H1 (cell line): ENCODE data around the gene AGAP1. TPM values are rescaled to one million over a fixed set of nuclear protein-coding genes. Genes with fewer than 3 reads are reported as not detected.

Experiments
- polyA plus RNA-seq, 7 experiments: library from polyadenylated mRNA; depleted of rRNA in 3 of 7; stranded (reverse) in 5 of 7; unstranded in 2 of 7; fragments of >200 nt in 5 of 7; fragments of 200-250 nt in 2 of 7; gene quantifications; 1 replicate in 5 of 7; 2 replicates in 1 of 7; 4 replicates in 1 of 7; pipeline versions ENCODE4 v1.2.1 to v1.2.3, GENCODE V29; 2011 to 2013; ENCODE audit warnings: missing spikeins in 2 of 7, mixed read lengths in 2 of 7
- total RNA-seq: library from RNA; stranded (reverse); fragmentation: NEBNext Ultra II Directional; extraction: Animal tissue kit (Norgen Biotek cat#: 25700); gene quantifications from 2 replicates; pipeline ENCODE4 v1.2.1, GENCODE V29; 2021
- TF ChIP-seq, protein P1 (sequence below): fragments of 300-600 bp; sonication (generic); IDR thresholded peaks from 2 replicates; pipeline ENCODE4 v1.7.1; 2012; ENCODE audit warnings: low read length, moderate library complexity, mild to moderate bottlenecking, inconsistent platforms; ENCODE audit not compliant: insufficient replicate concordance

The AGAP1 gene
- total and polyA plus RNA-seq, 2 of the 8 experiments (the other 6 are each of a cell fraction or from before 2014, with no cell fraction given): 18.1 to 39.4 TPM

- TF ChIP-seq, protein P1, sequence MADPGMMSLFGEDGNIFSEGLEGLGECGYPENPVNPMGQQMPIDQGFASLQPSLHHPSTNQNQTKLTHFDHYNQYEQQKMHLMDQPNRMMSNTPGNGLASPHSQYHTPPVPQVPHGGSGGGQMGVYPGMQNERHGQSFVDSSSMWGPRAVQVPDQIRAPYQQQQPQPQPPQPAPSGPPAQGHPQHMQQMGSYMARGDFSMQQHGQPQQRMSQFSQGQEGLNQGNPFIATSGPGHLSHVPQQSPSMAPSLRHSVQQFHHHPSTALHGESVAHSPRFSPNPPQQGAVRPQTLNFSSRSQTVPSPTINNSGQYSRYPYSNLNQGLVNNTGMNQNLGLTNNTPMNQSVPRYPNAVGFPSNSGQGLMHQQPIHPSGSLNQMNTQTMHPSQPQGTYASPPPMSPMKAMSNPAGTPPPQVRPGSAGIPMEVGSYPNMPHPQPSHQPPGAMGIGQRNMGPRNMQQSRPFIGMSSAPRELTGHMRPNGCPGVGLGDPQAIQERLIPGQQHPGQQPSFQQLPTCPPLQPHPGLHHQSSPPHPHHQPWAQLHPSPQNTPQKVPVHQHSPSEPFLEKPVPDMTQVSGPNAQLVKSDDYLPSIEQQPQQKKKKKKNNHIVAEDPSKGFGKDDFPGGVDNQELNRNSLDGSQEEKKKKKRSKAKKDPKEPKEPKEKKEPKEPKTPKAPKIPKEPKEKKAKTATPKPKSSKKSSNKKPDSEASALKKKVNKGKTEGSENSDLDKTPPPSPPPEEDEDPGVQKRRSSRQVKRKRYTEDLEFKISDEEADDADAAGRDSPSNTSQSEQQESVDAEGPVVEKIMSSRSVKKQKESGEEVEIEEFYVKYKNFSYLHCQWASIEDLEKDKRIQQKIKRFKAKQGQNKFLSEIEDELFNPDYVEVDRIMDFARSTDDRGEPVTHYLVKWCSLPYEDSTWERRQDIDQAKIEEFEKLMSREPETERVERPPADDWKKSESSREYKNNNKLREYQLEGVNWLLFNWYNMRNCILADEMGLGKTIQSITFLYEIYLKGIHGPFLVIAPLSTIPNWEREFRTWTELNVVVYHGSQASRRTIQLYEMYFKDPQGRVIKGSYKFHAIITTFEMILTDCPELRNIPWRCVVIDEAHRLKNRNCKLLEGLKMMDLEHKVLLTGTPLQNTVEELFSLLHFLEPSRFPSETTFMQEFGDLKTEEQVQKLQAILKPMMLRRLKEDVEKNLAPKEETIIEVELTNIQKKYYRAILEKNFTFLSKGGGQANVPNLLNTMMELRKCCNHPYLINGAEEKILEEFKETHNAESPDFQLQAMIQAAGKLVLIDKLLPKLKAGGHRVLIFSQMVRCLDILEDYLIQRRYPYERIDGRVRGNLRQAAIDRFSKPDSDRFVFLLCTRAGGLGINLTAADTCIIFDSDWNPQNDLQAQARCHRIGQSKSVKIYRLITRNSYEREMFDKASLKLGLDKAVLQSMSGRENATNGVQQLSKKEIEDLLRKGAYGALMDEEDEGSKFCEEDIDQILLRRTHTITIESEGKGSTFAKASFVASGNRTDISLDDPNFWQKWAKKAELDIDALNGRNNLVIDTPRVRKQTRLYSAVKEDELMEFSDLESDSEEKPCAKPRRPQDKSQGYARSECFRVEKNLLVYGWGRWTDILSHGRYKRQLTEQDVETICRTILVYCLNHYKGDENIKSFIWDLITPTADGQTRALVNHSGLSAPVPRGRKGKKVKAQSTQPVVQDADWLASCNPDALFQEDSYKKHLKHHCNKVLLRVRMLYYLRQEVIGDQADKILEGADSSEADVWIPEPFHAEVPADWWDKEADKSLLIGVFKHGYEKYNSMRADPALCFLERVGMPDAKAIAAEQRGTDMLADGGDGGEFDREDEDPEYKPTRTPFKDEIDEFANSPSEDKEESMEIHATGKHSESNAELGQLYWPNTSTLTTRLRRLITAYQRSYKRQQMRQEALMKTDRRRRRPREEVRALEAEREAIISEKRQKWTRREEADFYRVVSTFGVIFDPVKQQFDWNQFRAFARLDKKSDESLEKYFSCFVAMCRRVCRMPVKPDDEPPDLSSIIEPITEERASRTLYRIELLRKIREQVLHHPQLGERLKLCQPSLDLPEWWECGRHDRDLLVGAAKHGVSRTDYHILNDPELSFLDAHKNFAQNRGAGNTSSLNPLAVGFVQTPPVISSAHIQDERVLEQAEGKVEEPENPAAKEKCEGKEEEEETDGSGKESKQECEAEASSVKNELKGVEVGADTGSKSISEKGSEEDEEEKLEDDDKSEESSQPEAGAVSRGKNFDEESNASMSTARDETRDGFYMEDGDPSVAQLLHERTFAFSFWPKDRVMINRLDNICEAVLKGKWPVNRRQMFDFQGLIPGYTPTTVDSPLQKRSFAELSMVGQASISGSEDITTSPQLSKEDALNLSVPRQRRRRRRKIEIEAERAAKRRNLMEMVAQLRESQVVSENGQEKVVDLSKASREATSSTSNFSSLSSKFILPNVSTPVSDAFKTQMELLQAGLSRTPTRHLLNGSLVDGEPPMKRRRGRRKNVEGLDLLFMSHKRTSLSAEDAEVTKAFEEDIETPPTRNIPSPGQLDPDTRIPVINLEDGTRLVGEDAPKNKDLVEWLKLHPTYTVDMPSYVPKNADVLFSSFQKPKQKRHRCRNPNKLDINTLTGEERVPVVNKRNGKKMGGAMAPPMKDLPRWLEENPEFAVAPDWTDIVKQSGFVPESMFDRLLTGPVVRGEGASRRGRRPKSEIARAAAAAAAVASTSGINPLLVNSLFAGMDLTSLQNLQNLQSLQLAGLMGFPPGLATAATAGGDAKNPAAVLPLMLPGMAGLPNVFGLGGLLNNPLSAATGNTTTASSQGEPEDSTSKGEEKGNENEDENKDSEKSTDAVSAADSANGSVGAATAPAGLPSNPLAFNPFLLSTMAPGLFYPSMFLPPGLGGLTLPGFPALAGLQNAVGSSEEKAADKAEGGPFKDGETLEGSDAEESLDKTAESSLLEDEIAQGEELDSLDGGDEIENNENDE: no peak
Measured at GRCh38 chr2:235530735-235531134, 36.9 kb downstream of the AGAP1 start (continued).
